IMR-90 (cell line): ENCODE data around the gene GGT6. TPM values are rescaled to one million over a fixed set of nuclear protein-coding genes. Genes with fewer than 3 reads are reported as not detected.

Experiments used
- ATAC-seq: fragments of 200-7000 bp; cut with Tn5 transposase; 2 replicates; pipeline ENCODE4 v1.9.1; 2020; ENCODE audit warnings: low read depth, mild to moderate bottlenecking, moderate library complexity
- BruUV-seq: library from RNA; stranded (reverse); fragments of 400-500 nt; replicated peaks from 2 replicates; lab custom pipeline; 2021; lab: Mats Ljungman, UMichigan
- CTCF ChIA-PET: fragments of 300-600 bp; formaldehyde crosslinking; extraction: SDS; loops from one replicate; lab custom pipeline; 2021; ENCODE audit warnings: antibody characterized with exemption; lab: Yijun Ruan, JAX
- POLR2A ChIA-PET: fragments of 300-600 bp; sonication (Branson Sonifier 250); formaldehyde crosslinking; loops from one replicate; lab custom pipeline; 2022; ENCODE audit warnings: antibody characterized with exemption; ENCODE audit not compliant: unreplicated experiment; lab: Charles Lee
- DNase-seq: peaks from one replicate; pipeline ENCODE4 v3.0.0; 2013
- H2AFZ ChIP-seq: replicated peaks from 2 replicates; pipeline ENCODE3; 2013; ENCODE audit warnings: low read length, mild to moderate bottlenecking; ENCODE audit not compliant: poor library complexity
- H2AK5ac ChIP-seq: 2 replicates; pipeline ENCODE4 v1.6.1; 2013; ENCODE audit warnings: low read depth, low read length, inconsistent platforms
- H2AK9ac ChIP-seq: replicated peaks from 2 replicates; pipeline ENCODE3; 2013; ENCODE audit warnings: mild to moderate bottlenecking, low read depth, low read length, moderate library complexity; ENCODE audit not compliant: poor library complexity
- H2BK120ac ChIP-seq: 2 replicates; pipeline ENCODE4 v1.6.1; 2013; ENCODE audit warnings: low read depth, low read length, inconsistent platforms
- H2BK15ac ChIP-seq: 3 replicates; pipeline ENCODE4 v1.6.1; 2013; ENCODE audit warnings: low read depth, low read length, inconsistent platforms
- H2BK20ac ChIP-seq: 2 replicates; pipeline ENCODE4 v1.6.1; 2013; ENCODE audit warnings: low read depth, mild to moderate bottlenecking, inconsistent platforms, low read length, moderate library complexity
- H2BK5ac ChIP-seq: 2 replicates; pipeline ENCODE4 v1.6.1; 2013; ENCODE audit warnings: mild to moderate bottlenecking, low read depth, low read length, inconsistent platforms; ENCODE audit not compliant: poor library complexity, severe bottlenecking
- H3K14ac ChIP-seq: replicated peaks from 2 replicates; pipeline ENCODE4 v1.6.1; 2013; ENCODE audit warnings: low read depth, low read length, inconsistent platforms
- H3K18ac ChIP-seq: 2 replicates; pipeline ENCODE4 v1.6.1; 2013; ENCODE audit warnings: low read depth, low read length, control low read depth
- H3K23ac ChIP-seq: 2 replicates; pipeline ENCODE4 v1.6.1; 2013; ENCODE audit warnings: low read depth, low read length, inconsistent platforms
- H3K27ac ChIP-seq: 2 replicates; pipeline ENCODE4 v1.5.1; 2013; ENCODE audit warnings: mild to moderate bottlenecking, control low read depth, low read length; ENCODE audit not compliant: insufficient read depth
- H3K27me3 ChIP-seq: 2 replicates; pipeline ENCODE4 v1.6.1; 2013; ENCODE audit warnings: low read length; ENCODE audit not compliant: control insufficient read depth, insufficient read depth
- H3K36me3 ChIP-seq: 2 replicates; pipeline ENCODE4 v1.6.1; 2013; ENCODE audit warnings: low read length, mixed read lengths; ENCODE audit not compliant: control insufficient read depth, insufficient read depth
- H3K4ac ChIP-seq: 2 replicates; pipeline ENCODE4 v1.6.1; 2013; ENCODE audit warnings: low read depth, low read length, inconsistent platforms
- H3K4me1 ChIP-seq: 2 replicates; pipeline ENCODE4 v1.6.1; 2013; ENCODE audit warnings: low read length, mixed read lengths; ENCODE audit not compliant: control insufficient read depth, insufficient read depth
- H3K4me2 ChIP-seq: 2 replicates; pipeline ENCODE4 v1.6.1; 2013; ENCODE audit warnings: low read depth, mild to moderate bottlenecking, control low read depth, low read length, moderate library complexity
- H3K4me3 ChIP-seq: 2 replicates; pipeline ENCODE4 v1.5.1; 2013; ENCODE audit warnings: low read depth, mild to moderate bottlenecking, control low read depth, low read length, moderate library complexity; ENCODE audit not compliant: insufficient read depth
- H3K56ac ChIP-seq: 2 replicates; pipeline ENCODE4 v1.6.1; 2013; ENCODE audit warnings: low read length, inconsistent platforms; ENCODE audit not compliant: insufficient read depth; ENCODE audit errors: extremely low read depth
- H3K79me1 ChIP-seq, 2 experiments: 2 replicates each; pipeline ENCODE4 v1.6.1; 2013; ENCODE audit warnings: low read length in 2 of 2, inconsistent platforms in 1 of 2, low read depth in 1 of 2
- H3K9ac ChIP-seq: 2 replicates; pipeline ENCODE4 v1.6.1; 2013; ENCODE audit warnings: low read depth, low read length, control low read depth
- H3K9me1 ChIP-seq: 2 replicates; pipeline ENCODE4 v1.6.1; 2013; ENCODE audit warnings: low read length, inconsistent platforms; ENCODE audit not compliant: insufficient read depth
- H3K9me3 ChIP-seq: 2 replicates; pipeline ENCODE4 v1.6.1; 2013; ENCODE audit warnings: low read length; ENCODE audit not compliant: control insufficient read depth, insufficient read depth
- H4K20me1 ChIP-seq: 2 replicates; pipeline ENCODE4 v1.6.1; 2013; ENCODE audit warnings: low read length, inconsistent platforms; ENCODE audit not compliant: insufficient read depth
- H4K5ac ChIP-seq: 2 replicates; pipeline ENCODE4 v1.6.1; 2013; ENCODE audit warnings: mild to moderate bottlenecking, low read depth, low read length, control low read depth
- H4K8ac ChIP-seq, 2 experiments: 2 replicates each; pipeline ENCODE4 v1.6.1; 2013; ENCODE audit warnings: low read depth in 2 of 2, low read length in 2 of 2, control low read depth in 1 of 2, inconsistent platforms in 1 of 2
- H4K91ac ChIP-seq: 2 replicates; pipeline ENCODE4 v1.6.1; 2013; ENCODE audit warnings: low read depth, low read length, inconsistent platforms; ENCODE audit not compliant: insufficient read depth
- CTCF ChIP-seq: conservative IDR thresholded peaks from 2 replicates; pipeline ENCODE4 v1.5.1; 2012; ENCODE audit warnings: mild to moderate bottlenecking, low read depth, low read length, improper control_type of control experiment
- FOS ChIP-seq: fragments of 150-350 bp; IDR thresholded peaks from 2 replicates; pipeline ENCODE4 v1.6.1; 2016; ENCODE audit warnings: low read depth, low read length
- MAFK ChIP-seq: IDR thresholded peaks from 2 replicates; pipeline ENCODE4 v1.6.1; 2012; ENCODE audit warnings: low read depth, low read length, improper control_type of control experiment
- MAZ ChIP-seq: IDR thresholded peaks from 2 replicates; pipeline ENCODE4 v1.6.1; 2012; ENCODE audit warnings: low read depth, mild to moderate bottlenecking, low read length, improper control_type of control experiment, moderate library complexity, borderline replicate concordance
- POLR2A ChIP-seq: IDR thresholded peaks from 2 replicates; pipeline ENCODE4 v1.6.1; 2012; ENCODE audit warnings: mild to moderate bottlenecking, low read depth, low read length
- RCOR1 ChIP-seq: IDR thresholded peaks from 2 replicates; pipeline ENCODE4 v1.6.1; 2012; ENCODE audit warnings: mild to moderate bottlenecking, low read length, improper control_type of control experiment; ENCODE audit not compliant: insufficient replicate concordance
- SMC3 ChIP-seq: fragments of 150-350 bp; IDR thresholded peaks from 2 replicates; pipeline ENCODE4 v1.6.1; 2016; ENCODE audit warnings: low read depth, mild to moderate bottlenecking, antibody characterized with exemption, low read length, moderate library complexity
- WGBS, 2 experiments: methylation state at CpG; one replicate each; pipeline versions ENCODE4 v1.1.5 to v1.1.7; 2013; ENCODE audit warnings: missing lambda C conversion rate in 2 of 2; ENCODE audit not compliant: insufficient read length in 1 of 2; ENCODE audit errors: extremely low coverage in 2 of 2; 5-methylcytosine and 5-hydroxymethylcytosine counted together
- dilution Hi-C: fragments of 300-500 bp; cut with HindIII; formaldehyde crosslinking; loops from one replicate; pipeline ENCODE4 v1.14.3; 2018; ENCODE audit warnings: low sequenced_read_pairs; ENCODE audit not compliant: unreplicated experiment
- in situ Hi-C: fragments of 300-500 bp; cut with MboI; formaldehyde crosslinking; loops from 3 replicates; pipeline ENCODE4 v1.14.3; 2019; ENCODE audit warnings: low sequenced_read_pairs, inconsistent platforms, mixed read lengths
- intact Hi-C: fragments of 100-400 bp; cut with micrococcal nuclease; formaldehyde crosslinking; loops from 2 replicates; pipeline ENCODE4 v1.10.0; 2022
- polyA plus RNA-seq, 3 experiments: library from polyadenylated mRNA; depleted of rRNA; stranded (reverse); fragments of >200 nt; gene quantifications; 2 replicates each; pipeline ENCODE4 v1.2.3, GENCODE V29; 2012; ENCODE audit warnings: low replicate concordance in 1 of 3
- total RNA-seq: library from RNA; depleted of rRNA; stranded (reverse); fragments of >200 nt; gene quantifications from 2 replicates; pipeline ENCODE4 v1.2.3, GENCODE V29; 2012
- TF ChIP-seq, protein P1 (sequence below): fragments of 150-350 bp; IDR thresholded peaks from 2 replicates; pipeline ENCODE4 v1.6.1; 2017; ENCODE audit warnings: mild to moderate bottlenecking, antibody characterized with exemption, low read length, low read depth
- TF ChIP-seq, protein P2 (sequence below): fragments of 150-350 bp; IDR thresholded peaks from 2 replicates; pipeline ENCODE4 v1.6.1; 2016; ENCODE audit warnings: low read depth, mild to moderate bottlenecking, low read length, moderate library complexity, borderline replicate concordance

Gene GGT6
- total and polyA plus RNA-seq, 2 of the 4 experiments (the other 2 are of a cell fraction): not detected

- no peaks in the 10 kb centered on the region for H3K36me3 ChIP-seq
- H3K9me3 ChIP-seq: no peaks in the 10 kb centered on the region
- H2AK9ac ChIP-seq: no peak overlapping the region
- no peak overlapping the region for H2BK15ac ChIP-seq
- no peaks in the 10 kb centered on the region for H3K9me1 ChIP-seq
- TF ChIP-seq MAFK (no peak), MAZ (no peak), CTCF (no peak), POLR2A (no peak), RCOR1 (no peak), FOS (no peak), SMC3 (no peak)
- TF ChIP-seq, protein P1, sequence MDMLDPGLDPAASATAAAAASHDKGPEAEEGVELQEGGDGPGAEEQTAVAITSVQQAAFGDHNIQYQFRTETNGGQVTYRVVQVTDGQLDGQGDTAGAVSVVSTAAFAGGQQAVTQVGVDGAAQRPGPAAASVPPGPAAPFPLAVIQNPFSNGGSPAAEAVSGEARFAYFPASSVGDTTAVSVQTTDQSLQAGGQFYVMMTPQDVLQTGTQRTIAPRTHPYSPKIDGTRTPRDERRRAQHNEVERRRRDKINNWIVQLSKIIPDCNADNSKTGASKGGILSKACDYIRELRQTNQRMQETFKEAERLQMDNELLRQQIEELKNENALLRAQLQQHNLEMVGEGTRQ: no peak
- TF ChIP-seq, protein P2, sequence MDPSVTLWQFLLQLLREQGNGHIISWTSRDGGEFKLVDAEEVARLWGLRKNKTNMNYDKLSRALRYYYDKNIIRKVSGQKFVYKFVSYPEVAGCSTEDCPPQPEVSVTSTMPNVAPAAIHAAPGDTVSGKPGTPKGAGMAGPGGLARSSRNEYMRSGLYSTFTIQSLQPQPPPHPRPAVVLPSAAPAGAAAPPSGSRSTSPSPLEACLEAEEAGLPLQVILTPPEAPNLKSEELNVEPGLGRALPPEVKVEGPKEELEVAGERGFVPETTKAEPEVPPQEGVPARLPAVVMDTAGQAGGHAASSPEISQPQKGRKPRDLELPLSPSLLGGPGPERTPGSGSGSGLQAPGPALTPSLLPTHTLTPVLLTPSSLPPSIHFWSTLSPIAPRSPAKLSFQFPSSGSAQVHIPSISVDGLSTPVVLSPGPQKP: no peak
- no peak overlapping the region for H4K91ac ChIP-seq
- ChIA-PET CTCF (no interaction called here), POLR2A (no interaction called here)
- no peak overlapping the region for H3K4ac ChIP-seq
- H2BK5ac ChIP-seq: no peak overlapping the region
- no peak overlapping the region for H3K18ac ChIP-seq
- H4K5ac ChIP-seq: no peak overlapping the region
- H2BK20ac ChIP-seq: no peak overlapping the region
- H3K4me3 ChIP-seq: no peak overlapping the region
- H3K27ac ChIP-seq: no peak overlapping the region
- in situ Hi-C loops (no loop called here), intact Hi-C loops (no loop called here), dilution Hi-C loops (no loop called here)
- H3K56ac ChIP-seq: no peak overlapping the region
- no TSS peak for BruUV-seq
- H4K8ac ChIP-seq: no peak overlapping the region
- H2AK5ac ChIP-seq: no peak overlapping the region
- H3K4me2 ChIP-seq: no peak overlapping the region
- ATAC-seq: no peak
- peaks cover 3% of the 10 kb centered on the region; the same call in 1 of the 2 replicates for H3K4me1 ChIP-seq
- H2AFZ ChIP-seq: no peak overlapping the region
- no peak overlapping the region for H2BK120ac ChIP-seq
- H3K27me3 ChIP-seq: peaks cover 18% of the 10 kb centered on the region
- H4K20me1 ChIP-seq: no peaks in the 10 kb centered on the region; the same call in 1 of the 2 replicates
- no peak overlapping the region for H3K9ac ChIP-seq
- 95% methylated on average over 8 of the region's 17 CpGs; no CpG with 5 or more reads in 1 of the 2 experiments for WGBS, 2 experiments
- no peaks in the 10 kb centered on the region for H3K79me1 ChIP-seq
- no peak overlapping the region for H3K14ac ChIP-seq
- DNase-seq: no peak
- H3K23ac ChIP-seq: no peak overlapping the region
These were observed 28.2 kb downstream of the GGT6 start for GRCh38 chr17:4531988-4532736.
